K562 (cell line): Measurements from ENCODE around the gene RPS6KA2. TPM values are rescaled to one million over a fixed set of nuclear protein-coding genes. Genes with fewer than 3 reads are reported as not detected.

Source experiments
- CREB1 ChIP-seq, 2 experiments: sonication (generic) in 1 of 2; formaldehyde crosslinking in 1 of 2; IDR thresholded peaks; 2 replicates each; pipeline versions ENCODE4 v1.6.1 to v1.8.0; 2012 to 2022; ENCODE audit warnings: inconsistent platforms in 1 of 2, mild to moderate bottlenecking in 1 of 2, missing genetic modification reagents in 1 of 2, moderate library complexity in 1 of 2
- ETV5 ChIP-seq: sonication (generic); formaldehyde crosslinking; IDR thresholded peaks from 2 replicates; pipeline ENCODE4 v1.4.0; 2020; ENCODE audit warnings: low read depth, mild to moderate bottlenecking, missing genetic modification reagents
- EWSR1 ChIP-seq: fragments of 450-650 bp; IDR thresholded peaks from 2 replicates; pipeline ENCODE4 v1.6.1; 2018; ENCODE audit warnings: borderline replicate concordance, mild to moderate bottlenecking, low read depth, moderate library complexity; ENCODE audit not compliant: partially characterized antibody
- FOXJ3 ChIP-seq: sonication (generic); formaldehyde crosslinking; IDR thresholded peaks from 2 replicates; pipeline ENCODE4 v1.4.0; 2020; ENCODE audit warnings: mild to moderate bottlenecking, missing genetic modification reagents
- GATAD2B ChIP-seq: fragments of 450-650 bp; IDR thresholded peaks from 2 replicates; pipeline ENCODE4 v1.6.1; 2017; ENCODE audit warnings: mild to moderate bottlenecking, borderline replicate concordance
- HDAC6 ChIP-seq: IDR thresholded peaks from 2 replicates; pipeline ENCODE4 v1.6.1; 2012; ENCODE audit warnings: low read depth, mild to moderate bottlenecking, control low read depth, inconsistent platforms, low read length, moderate library complexity
- HDGF ChIP-seq: fragments of 450-650 bp; IDR thresholded peaks from 2 replicates; pipeline ENCODE4 v1.6.1; 2016
- KDM1A ChIP-seq, 2 experiments: fragments of 450-650 bp; IDR thresholded peaks; 2 replicates each; pipeline ENCODE4 v1.6.1; 2016; ENCODE audit warnings: mild to moderate bottlenecking in 2 of 2
- KLF13 ChIP-seq: fragments of 450-650 bp; IDR thresholded peaks from 2 replicates; pipeline ENCODE4 v1.6.1; 2016; ENCODE audit warnings: missing genetic modification characterization, low read depth, mild to moderate bottlenecking, missing compliant biosample characterization, moderate library complexity, borderline replicate concordance
- NR2C1 ChIP-seq, 2 experiments: fragments of 450-650 bp; IDR thresholded peaks; 2 replicates each; pipeline ENCODE4 v1.6.1; 2017; ENCODE audit warnings: mild to moderate bottlenecking in 2 of 2, antibody characterized with exemption in 1 of 2, inconsistent platforms in 1 of 2, missing compliant biosample characterization in 1 of 2, missing genetic modification characterization in 1 of 2
- SIRT6 ChIP-seq: IDR thresholded peaks from one replicate; pipeline ENCODE4 v1.6.1; 2012; ENCODE audit warnings: low read depth, mild to moderate bottlenecking, control low read depth, inconsistent platforms, low read length, moderate library complexity
- SP1 ChIP-seq: sonication (generic); formaldehyde crosslinking; IDR thresholded peaks from 2 replicates; pipeline ENCODE4 v1.8.1; 2022; ENCODE audit warnings: mild to moderate bottlenecking, missing genetic modification reagents
- STAT5B ChIP-seq: fragments of 250-450 bp; sonication (Bioruptor Pico); IDR thresholded peaks from 2 replicates; pipeline ENCODE4 v1.8.0; 2021; ENCODE audit warnings: mild to moderate bottlenecking, inconsistent platforms
- TAF7 ChIP-seq: fragments of 450-650 bp; IDR thresholded peaks from 2 replicates; pipeline ENCODE4 v1.6.1; 2016; ENCODE audit warnings: missing genetic modification characterization, missing compliant biosample characterization
- TRIM28 ChIP-seq: fragments of 450-650 bp; IDR thresholded peaks from 2 replicates; pipeline ENCODE4 v1.6.1; 2017
- YBX1 ChIP-seq: fragments of 450-650 bp; IDR thresholded peaks from 2 replicates; pipeline ENCODE4 v1.7.1; 2016; ENCODE audit warnings: mild to moderate bottlenecking
- ZNF124 ChIP-seq: sonication (generic); formaldehyde crosslinking; IDR thresholded peaks from 2 replicates; pipeline ENCODE4 v1.8.1; 2022; ENCODE audit warnings: missing genetic modification reagents
- ZNF263 ChIP-seq: sonication (generic); formaldehyde crosslinking; IDR thresholded peaks from 2 replicates; pipeline ENCODE4 v1.8.0; 2022; ENCODE audit warnings: mild to moderate bottlenecking, missing genetic modification reagents, borderline replicate concordance
- polyA plus RNA-seq, 8 experiments: library from polyadenylated mRNA; depleted of rRNA in 4 of 8; stranded (reverse) in 5 of 8; unstranded in 3 of 8; fragments of >200 nt; fragmentation: Nextera tagmentation in 2 of 8; fragmentation: Illumina TruSeq in 1 of 8; extraction: Ambion mirVana in 2 of 8; extraction: Trizol in 1 of 8; gene quantifications; 2 replicates each; pipeline versions ENCODE4 v1.2.1 to v1.2.3, GENCODE V29; 2011 to 2014; ENCODE audit warnings: inconsistent platforms in 1 of 8, missing spikeins in 1 of 8
- total RNA-seq, 7 experiments: library from RNA; depleted of rRNA in 6 of 7; stranded (reverse); fragments of >200 nt in 6 of 7; fragmentation: Illumina TruSeq in 2 of 7; extraction: Trizol in 2 of 7; gene quantifications; 2 replicates each; pipeline versions ENCODE4 v1.2.1 to v1.2.3, GENCODE V29; 2011 to 2021; ENCODE audit warnings: low replicate concordance in 1 of 7
- TF ChIP-seq, protein P1 (sequence below), 3 experiments: fragments of 200-800 bp in 1 of 3; fragments of 250-450 bp in 1 of 3; fragments of 450-650 bp in 1 of 3; sonication (Bioruptor Pico) in 1 of 3; sonication (Bioruptor generic) in 1 of 3; formaldehyde crosslinking in 1 of 3; IDR thresholded peaks; 2 replicates each; pipeline versions ENCODE4 v1.6.1 to v1.8.0; 2016 to 2022; ENCODE audit warnings: mild to moderate bottlenecking in 2 of 3, missing genetic modification characterization in 2 of 3, missing compliant biosample characterization in 1 of 3, moderate library complexity in 1 of 3
- TF ChIP-seq, protein P2 (sequence below): sonication (generic); formaldehyde crosslinking; IDR thresholded peaks from 2 replicates; pipeline ENCODE4 v1.8.0; 2022; ENCODE audit warnings: mild to moderate bottlenecking, missing genetic modification reagents

The RPS6KA2 gene
- total and polyA plus RNA-seq, 9 of the 15 experiments (the other 6 are each of a cell fraction or from before 2014, with no cell fraction given): 0.29 to 1.00 (median 0.53) TPM

DNA sequence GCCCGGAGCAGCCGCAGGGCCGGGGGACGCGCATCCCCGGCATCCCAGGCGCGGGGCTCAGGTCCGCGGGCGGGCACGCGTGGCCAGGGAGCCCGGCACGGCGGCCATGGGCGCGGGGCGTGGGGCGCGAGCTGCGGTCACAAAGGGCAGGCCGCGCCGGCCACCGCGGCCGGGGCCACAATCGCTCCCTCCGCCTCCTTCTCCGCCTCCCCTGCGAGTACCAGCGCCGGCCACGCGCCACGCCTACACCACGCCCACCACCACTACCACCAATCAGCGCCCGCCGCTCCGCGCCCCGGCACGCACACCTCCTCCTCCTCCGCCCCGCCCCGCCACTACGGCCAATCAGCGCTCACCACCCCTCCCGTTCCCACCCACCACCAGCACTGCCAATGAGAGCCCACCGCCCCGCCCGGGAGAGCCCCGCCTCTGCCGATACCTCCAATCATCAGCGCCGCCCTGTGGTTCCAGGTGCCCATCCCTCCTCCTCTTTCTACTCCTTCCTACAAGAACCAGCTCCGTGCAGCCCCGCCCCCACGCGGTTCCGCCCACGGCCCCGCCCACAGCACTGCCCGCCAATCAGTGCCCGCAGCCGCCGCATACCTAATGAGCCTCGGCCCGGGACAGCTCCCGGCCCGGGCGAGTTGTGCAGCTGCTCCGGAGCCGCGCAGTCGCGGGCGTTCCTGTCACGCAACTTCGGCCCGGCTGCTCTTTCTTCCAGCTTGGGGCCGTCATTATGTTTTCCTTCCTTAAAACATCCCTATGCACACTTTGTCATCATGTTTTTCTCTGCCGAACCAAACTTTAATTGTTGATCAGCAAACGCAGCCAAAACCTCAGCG is at the start of gene RPS6KA2 (continued):
- TF ChIP-seq, protein P1, sequence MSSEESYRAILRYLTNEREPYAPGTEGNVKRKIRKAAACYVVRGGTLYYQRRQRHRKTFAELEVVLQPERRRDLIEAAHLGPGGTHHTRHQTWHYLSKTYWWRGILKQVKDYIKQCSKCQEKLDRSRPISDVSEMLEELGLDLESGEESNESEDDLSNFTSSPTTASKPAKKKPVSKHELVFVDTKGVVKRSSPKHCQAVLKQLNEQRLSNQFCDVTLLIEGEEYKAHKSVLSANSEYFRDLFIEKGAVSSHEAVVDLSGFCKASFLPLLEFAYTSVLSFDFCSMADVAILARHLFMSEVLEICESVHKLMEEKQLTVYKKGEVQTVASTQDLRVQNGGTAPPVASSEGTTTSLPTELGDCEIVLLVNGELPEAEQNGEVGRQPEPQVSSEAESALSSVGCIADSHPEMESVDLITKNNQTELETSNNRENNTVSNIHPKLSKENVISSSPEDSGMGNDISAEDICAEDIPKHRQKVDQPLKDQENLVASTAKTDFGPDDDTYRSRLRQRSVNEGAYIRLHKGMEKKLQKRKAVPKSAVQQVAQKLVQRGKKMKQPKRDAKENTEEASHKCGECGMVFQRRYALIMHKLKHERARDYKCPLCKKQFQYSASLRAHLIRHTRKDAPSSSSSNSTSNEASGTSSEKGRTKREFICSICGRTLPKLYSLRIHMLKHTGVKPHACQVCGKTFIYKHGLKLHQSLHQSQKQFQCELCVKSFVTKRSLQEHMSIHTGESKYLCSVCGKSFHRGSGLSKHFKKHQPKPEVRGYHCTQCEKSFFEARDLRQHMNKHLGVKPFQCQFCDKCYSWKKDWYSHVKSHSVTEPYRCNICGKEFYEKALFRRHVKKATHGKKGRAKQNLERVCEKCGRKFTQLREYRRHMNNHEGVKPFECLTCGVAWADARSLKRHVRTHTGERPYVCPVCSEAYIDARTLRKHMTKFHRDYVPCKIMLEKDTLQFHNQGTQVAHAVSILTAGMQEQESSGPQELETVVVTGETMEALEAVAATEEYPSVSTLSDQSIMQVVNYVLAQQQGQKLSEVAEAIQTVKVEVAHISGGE (CRISPR knock-in tag; IDR thresholded peaks at IDR 0.05): no peak
- TF ChIP-seq GATAD2B (no peak), EWSR1 (no peak), TAF7 (no peak), FOXJ3 (no peak), SIRT6 (no peak), STAT5B (no peak), NR2C1 (IDR thresholded peaks at IDR 0.05) (no peak), NR2C1 (tag; IDR thresholded peaks at IDR 0.05) (no peak), KDM1A (IDR thresholded peaks at IDR 0.05) (no peak), YBX1 (no peak), ZNF263 (CRISPR knock-in tag) (no peak), HDAC6 (no peak), SP1 (CRISPR knock-in tag) (peak; percentile 95), CREB1 (IDR thresholded peaks at IDR 0.05) (peak; percentile 39; the same call in 1 of the 2 replicates), CREB1 (CRISPR knock-in tag; IDR thresholded peaks at IDR 0.05) (peak; percentile 68; the same call in 1 of the 2 replicates), TRIM28 (no peak), HDGF (no peak), ETV5 (CRISPR knock-in tag) (no peak), KLF13 (tag) (no peak), ZNF124 (CRISPR knock-in tag) (no peak)
- TF ChIP-seq, protein P2, sequence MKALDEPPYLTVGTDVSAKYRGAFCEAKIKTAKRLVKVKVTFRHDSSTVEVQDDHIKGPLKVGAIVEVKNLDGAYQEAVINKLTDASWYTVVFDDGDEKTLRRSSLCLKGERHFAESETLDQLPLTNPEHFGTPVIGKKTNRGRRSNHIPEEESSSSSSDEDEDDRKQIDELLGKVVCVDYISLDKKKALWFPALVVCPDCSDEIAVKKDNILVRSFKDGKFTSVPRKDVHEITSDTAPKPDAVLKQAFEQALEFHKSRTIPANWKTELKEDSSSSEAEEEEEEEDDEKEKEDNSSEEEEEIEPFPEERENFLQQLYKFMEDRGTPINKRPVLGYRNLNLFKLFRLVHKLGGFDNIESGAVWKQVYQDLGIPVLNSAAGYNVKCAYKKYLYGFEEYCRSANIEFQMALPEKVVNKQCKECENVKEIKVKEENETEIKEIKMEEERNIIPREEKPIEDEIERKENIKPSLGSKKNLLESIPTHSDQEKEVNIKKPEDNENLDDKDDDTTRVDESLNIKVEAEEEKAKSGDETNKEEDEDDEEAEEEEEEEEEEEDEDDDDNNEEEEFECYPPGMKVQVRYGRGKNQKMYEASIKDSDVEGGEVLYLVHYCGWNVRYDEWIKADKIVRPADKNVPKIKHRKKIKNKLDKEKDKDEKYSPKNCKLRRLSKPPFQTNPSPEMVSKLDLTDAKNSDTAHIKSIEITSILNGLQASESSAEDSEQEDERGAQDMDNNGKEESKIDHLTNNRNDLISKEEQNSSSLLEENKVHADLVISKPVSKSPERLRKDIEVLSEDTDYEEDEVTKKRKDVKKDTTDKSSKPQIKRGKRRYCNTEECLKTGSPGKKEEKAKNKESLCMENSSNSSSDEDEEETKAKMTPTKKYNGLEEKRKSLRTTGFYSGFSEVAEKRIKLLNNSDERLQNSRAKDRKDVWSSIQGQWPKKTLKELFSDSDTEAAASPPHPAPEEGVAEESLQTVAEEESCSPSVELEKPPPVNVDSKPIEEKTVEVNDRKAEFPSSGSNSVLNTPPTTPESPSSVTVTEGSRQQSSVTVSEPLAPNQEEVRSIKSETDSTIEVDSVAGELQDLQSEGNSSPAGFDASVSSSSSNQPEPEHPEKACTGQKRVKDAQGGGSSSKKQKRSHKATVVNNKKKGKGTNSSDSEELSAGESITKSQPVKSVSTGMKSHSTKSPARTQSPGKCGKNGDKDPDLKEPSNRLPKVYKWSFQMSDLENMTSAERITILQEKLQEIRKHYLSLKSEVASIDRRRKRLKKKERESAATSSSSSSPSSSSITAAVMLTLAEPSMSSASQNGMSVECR (CRISPR knock-in tag): 0 out of 2 replicates have a peak, but pooled peaks have one; percentile 19
